Naive B cell (primary cell): ENCODE measurements around the gene CEBPA. TPM values are rescaled to one million over a fixed set of nuclear protein-coding genes. Genes with fewer than 3 reads are reported as not detected.

Experiments used
- ATAC-seq, 2 donors: fragments of 150-1000 bp; cut with Tn5 transposase; 2 replicates each; pipeline ENCODE4 v1.10.0; 2021; ENCODE audit warnings: low read depth in 2 of 2, mild to moderate bottlenecking in 2 of 2, moderate library complexity in 2 of 2
- DNase-seq: peaks from one replicate; pipeline ENCODE4 v3.0.0; 2022
- H3K27ac Mint-ChIP-seq, 6 donors: one replicate each; pipeline ENCODE4 v1.8.0; 2020 to 2022; ENCODE audit warnings: mild to moderate bottlenecking in 6 of 6, mixed read lengths in 6 of 6, moderate library complexity in 5 of 6, inconsistent platforms in 2 of 6
- H3K27me3 Mint-ChIP-seq, 3 donors: one replicate each; pipeline ENCODE4 v1.8.0; 2021 to 2022; ENCODE audit warnings: mixed read lengths in 3 of 3, mild to moderate bottlenecking in 1 of 3
- H3K36me3 Mint-ChIP-seq, 2 donors: one replicate each; pipeline ENCODE4 v1.8.0; 2020 to 2022; ENCODE audit warnings: mixed read lengths in 2 of 2, inconsistent platforms in 1 of 2, mild to moderate bottlenecking in 1 of 2
- H3K4me1 Mint-ChIP-seq, 3 donors: one replicate each; pipeline ENCODE4 v1.8.0; 2020 to 2022; ENCODE audit warnings: mixed read lengths in 3 of 3, inconsistent platforms in 1 of 3, mild to moderate bottlenecking in 1 of 3, moderate library complexity in 1 of 3
- H3K4me3 Mint-ChIP-seq, 8 donors: one replicate each; pipeline ENCODE4 v1.8.0; 2020 to 2022; ENCODE audit warnings: mild to moderate bottlenecking in 8 of 8, mixed read lengths in 8 of 8, moderate library complexity in 8 of 8, inconsistent platforms in 2 of 8
- H3K9me3 Mint-ChIP-seq, 7 donors: one replicate each; pipeline ENCODE4 v1.8.0; 2020 to 2022; ENCODE audit warnings: mixed read lengths in 7 of 7, mild to moderate bottlenecking in 5 of 7, inconsistent platforms in 2 of 7, moderate library complexity in 1 of 7
- polyA plus RNA-seq, 6 donors: library from polyadenylated mRNA; unstranded; fragments of 300-500 nt; fragmentation: Illumina TruSeq; gene quantifications; one replicate each; pipeline ENCODE4 v1.2.3, GENCODE V29; 2021; ENCODE audit warnings: low read depth in 6 of 6

Gene CEBPA
- polyA plus RNA-seq, 6 donors from 2014 or later, result 0.09 to 0.54 (median 0.50) TPM; not detected in 2

DNA sequence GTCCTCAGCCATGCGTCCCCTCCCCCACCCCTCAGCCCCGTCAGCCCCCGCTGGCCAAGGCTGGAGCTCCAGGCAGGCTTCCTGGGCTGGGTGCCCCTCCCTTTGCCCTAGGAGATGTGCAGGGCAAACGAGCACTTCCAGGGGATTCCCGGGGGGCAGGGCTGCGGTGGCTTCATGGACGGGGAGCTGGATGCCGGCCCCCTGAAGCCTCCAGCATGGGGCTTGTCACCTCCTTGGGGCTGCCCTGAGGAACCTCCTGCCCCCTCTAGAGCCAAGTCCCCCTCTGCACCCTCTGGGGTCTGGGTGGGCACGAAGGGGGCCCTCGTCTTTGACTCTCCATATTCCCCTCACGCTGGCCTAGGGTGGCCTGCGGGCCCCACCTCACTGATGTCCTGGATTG lies 51.3 kb downstream of the CEBPA start:
- ATAC-seq, result no peak
- Mint-ChIP-seq H3K4me1 (no peaks in the 10 kb centered on the region), H3K9me3 (peaks cover 0 to 5% (median 0%) of the 10 kb centered on the region in 7 donors), H3K27ac (no peak overlapping the region), H3K4me3 (no peak overlapping the region), H3K36me3 (no peaks in the 10 kb centered on the region), H3K27me3 (peaks cover 0 to 7% (median 0%) of the 10 kb centered on the region in 3 donors)
- no peak for DNase-seq

DNA sequence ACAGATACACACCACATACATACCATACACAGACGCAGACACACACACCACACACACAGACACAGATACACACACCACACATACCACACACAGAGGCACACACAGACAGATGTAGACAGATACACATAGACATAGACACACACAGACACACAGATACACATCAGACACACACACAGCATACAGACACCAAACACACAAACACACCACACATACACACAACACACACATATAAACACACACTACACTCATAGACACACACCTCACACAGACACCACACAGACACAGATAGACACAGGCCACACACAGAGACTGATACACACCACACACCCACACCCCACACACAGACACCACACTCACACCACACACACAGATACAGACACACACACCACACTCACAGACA lies 51.8 kb downstream of the CEBPA start:
- DNase-seq, result no peak
- H3K4me3 Mint-ChIP-seq, result no peak overlapping the region
- no peak for ATAC-seq

More for the DNA sequence above, 51.8 kb downstream of the CEBPA start:
- no peaks in the 10 kb centered on the region for H3K36me3 Mint-ChIP-seq
- H3K9me3 Mint-ChIP-seq, result peaks cover 0 to 9% (median 0%) of the 10 kb centered on the region in 7 donors
- H3K27me3 Mint-ChIP-seq, result peaks cover 0 to 6% (median 0%) of the 10 kb centered on the region in 3 donors
- no peak overlapping the region for H3K27ac Mint-ChIP-seq
- no peaks in the 10 kb centered on the region for H3K4me1 Mint-ChIP-seq

Other genes with a start within 250 kb of the CEBPA start
- gene RHPN2, start 237.6 kb downstream of the CEBPA start, polyA plus RNA-seq, result 1 to 10 TPM; 2.0 to 6.9 (median 5.1) TPM
- gene GPATCH1, start 221.4 kb downstream of the CEBPA start, polyA plus RNA-seq, result 1 to 10 TPM; 1.5 to 8.1 (median 5.1) TPM
- under 1 TPM in 2 of 6 donors, not detected in 4; 0.43 to 0.65 TPM for gene WDR88, start 170.4 kb downstream of the CEBPA start, polyA plus RNA-seq
- not detected for gene LRP3, start 108.2 kb downstream of the CEBPA start, polyA plus RNA-seq
- gene SLC7A10, start 76.7 kb downstream of the CEBPA start, polyA plus RNA-seq, result not detected
- gene CEBPG, start 71.2 kb upstream of the CEBPA start, polyA plus RNA-seq, result 10 to 100 TPM in 3 of 6 donors, 1 to 10 TPM in 3; 7.1 to 12.0 (median 9.9) TPM
- gene PEPD, start 219.3 kb upstream of the CEBPA start, polyA plus RNA-seq, result 100 to 1,000 TPM in 2 of 6 donors, 10 to 100 TPM in 4; 83.7 to 143 (median 95.4) TPM